HepG2 (cell line): ENCODE results near the gene ZNF101. TPM values are rescaled to one million over a fixed set of nuclear protein-coding genes. Genes with fewer than 3 reads are reported as not detected.
"Not testable (repeated sequence)": the region's sequence is repeated elsewhere in the genome, so short reads cannot be mapped to it uniquely, and the experiment has no call there.

Source experiments
- ATAC-seq: fragments of 200-7000 bp; cut with Tn5 transposase; 3 replicates; pipeline ENCODE4 v1.9.1; 2020; ENCODE audit warnings: mild to moderate bottlenecking, moderate library complexity
- BruUV-seq: library from RNA; stranded (reverse); fragments of 400-500 nt; replicated peaks from 2 replicates; lab custom pipeline; 2021; lab: Mats Ljungman, UMichigan
- CTCF ChIA-PET: fragments of 300-600 bp; formaldehyde crosslinking; extraction: SDS; loops from one replicate; lab custom pipeline; 2021; ENCODE audit warnings: low total read pairs, inconsistent platforms, low intra/inter-chr PET ratio; lab: Yijun Ruan, JAX
- POLR2A ChIA-PET: fragments of 350-600 bp; sonication (Branson Sonifier 250); formaldehyde crosslinking; loops from one replicate; lab custom pipeline; 2020; ENCODE audit warnings: antibody characterized with exemption, inconsistent platforms; lab: Yijun Ruan, JAX
- DNase-seq: peaks from one replicate; pipeline ENCODE4 v3.0.0-alpha.2; 2015; ENCODE audit warnings: low spot score
- FAIRE-seq: peaks from 3 replicates; lab custom pipeline; 2011; peaks lifted over from hg19 to GRCh38; lab: Jason Lieb, UNC
- H2AFZ ChIP-seq: one replicate; pipeline ENCODE4 v1.6.1; 2011; ENCODE audit warnings: low read length, inconsistent platforms
- H3K27ac ChIP-seq: fragments of 300-600 bp; 3 replicates; pipeline ENCODE4 v1.8.0; 2011; ENCODE audit warnings: mixed run types, mild to moderate bottlenecking, mixed read lengths, low read length, inconsistent platforms; ENCODE audit not compliant: insufficient read depth; ENCODE audit errors: extremely low read length
- H3K27me3 ChIP-seq, 2 experiments: fragments of 200-600 bp in 1 of 2; 2 replicates in 1 of 2; 3 replicates in 1 of 2; pipeline versions ENCODE4 v1.6.0 to v1.8.0; 2011; ENCODE audit warnings: low read length in 2 of 2, mild to moderate bottlenecking in 2 of 2, moderate library complexity in 2 of 2, inconsistent platforms in 1 of 2; ENCODE audit not compliant: insufficient read depth in 2 of 2, control insufficient read depth in 1 of 2
- H3K36me3 ChIP-seq, 2 experiments: fragments of 200-600 bp in 1 of 2; replicated peaks in 1 of 2; 2 replicates in 1 of 2; 3 replicates in 1 of 2; pipeline versions ENCODE4 v1.5.1 to v1.8.0; 2011; ENCODE audit warnings: low read length in 2 of 2, inconsistent platforms in 1 of 2; ENCODE audit not compliant: insufficient read depth in 2 of 2, control insufficient read depth in 1 of 2
- H3K4me1 ChIP-seq: 2 replicates; pipeline ENCODE4 v1.5.1; 2012; ENCODE audit warnings: low read length, inconsistent platforms; ENCODE audit not compliant: insufficient read depth
- H3K4me2 ChIP-seq: 2 replicates; pipeline ENCODE4 v1.6.0; 2011; ENCODE audit warnings: low read depth, low read length, inconsistent platforms
- H3K4me3 ChIP-seq, 3 experiments: fragments of 200-600 bp in 1 of 3; sonication (generic), shearing (Covaris generic) in 1 of 3; replicated peaks in 1 of 3; 2 replicates each; pipeline ENCODE4 v1.5.1; 2011 to 2016; ENCODE audit warnings: low read length in 3 of 3, inconsistent platforms in 2 of 3, low read depth in 2 of 3, mild to moderate bottlenecking in 2 of 3, control low read depth in 1 of 3, mixed read lengths in 1 of 3; ENCODE audit not compliant: insufficient read depth in 1 of 3
- H3K79me2 ChIP-seq: one replicate; pipeline ENCODE4 v1.6.1; 2011; ENCODE audit warnings: low read length, inconsistent platforms; ENCODE audit not compliant: insufficient read depth
- H3K9ac ChIP-seq: 2 replicates; pipeline ENCODE4 v1.6.0; 2011; ENCODE audit warnings: mild to moderate bottlenecking, low read depth, low read length, inconsistent platforms; ENCODE audit not compliant: insufficient read depth
- H3K9me3 ChIP-seq: 2 replicates; pipeline ENCODE4 v1.5.1; 2012; ENCODE audit warnings: mild to moderate bottlenecking, low read length
- H4K20me1 ChIP-seq: 2 replicates; pipeline ENCODE4 v1.6.0; 2011; ENCODE audit warnings: inconsistent platforms, mild to moderate bottlenecking, low read length, moderate library complexity; ENCODE audit not compliant: insufficient read depth
- CREB1 ChIP-seq, 2 experiments: fragments of 450-650 bp in 1 of 2; IDR thresholded peaks; 2 replicates each; pipeline ENCODE4 v1.6.1; 2016 to 2017; ENCODE audit warnings: control low read depth in 1 of 2, mild to moderate bottlenecking in 1 of 2, missing compliant biosample characterization in 1 of 2, missing genetic modification characterization in 1 of 2
- FOSL2 ChIP-seq: sonication (generic); formaldehyde crosslinking; IDR thresholded peaks from 2 replicates; pipeline ENCODE4 v1.4.0; 2020; ENCODE audit warnings: missing genetic modification reagents
- IRX3 ChIP-seq: sonication (generic); formaldehyde crosslinking; IDR thresholded peaks from 2 replicates; pipeline ENCODE4 v1.8.1; 2023; ENCODE audit warnings: mild to moderate bottlenecking, low read depth, missing genetic modification reagents, borderline replicate concordance
- TRIM24 ChIP-seq: sonication (generic); formaldehyde crosslinking; IDR thresholded peaks from 2 replicates; pipeline ENCODE4 v1.8.0; 2022; ENCODE audit warnings: mild to moderate bottlenecking, missing genetic modification reagents
- ZNF788 ChIP-seq: sonication (generic); formaldehyde crosslinking; IDR thresholded peaks from 2 replicates; pipeline ENCODE4 v1.5.0; 2020; ENCODE audit warnings: mild to moderate bottlenecking, missing genetic modification reagents, borderline replicate concordance
- WGBS: methylation state at CpG from one replicate; pipeline ENCODE4 v1.1.6; 2017; ENCODE audit warnings: low lambda C conversion rate; 5-methylcytosine and 5-hydroxymethylcytosine counted together
- in situ Hi-C: cut with HindIII; loops from 2 replicates; pipeline ENCODE4 v1.10.0; 2017; ENCODE audit warnings: low pct_unique_long_range_greater_than_20kb; ENCODE audit not compliant: extremely low pct_ligation_motif_present
- intact Hi-C: fragments of 100-400 bp; cut with micrococcal nuclease; formaldehyde crosslinking; loops from one replicate; pipeline ENCODE4 v1.10.0; 2022; ENCODE audit not compliant: unreplicated experiment
- polyA plus RNA-seq, 8 experiments: library from polyadenylated mRNA; depleted of rRNA in 3 of 8; stranded (reverse) in 7 of 8; unstranded in 1 of 8; fragments of >200 nt; fragmentation: Illumina TruSeq in 4 of 8; extraction: Trizol in 4 of 8; gene quantifications; 2 replicates each; pipeline versions ENCODE4 v1.2.1 to v1.2.3, GENCODE V29; 2011 to 2016; ENCODE audit warnings: low read depth in 4 of 8, missing spikeins in 1 of 8, mixed read lengths in 1 of 8; ENCODE audit not compliant: insufficient read depth in 1 of 8
- total RNA-seq, 5 experiments: library from RNA; depleted of rRNA; stranded (reverse); fragments of >200 nt; fragmentation: Illumina TruSeq; extraction: Trizol; gene quantifications; 2 replicates each; pipeline ENCODE4 v1.2.3, GENCODE V29; 2016; ENCODE audit warnings: low read depth in 1 of 5
- TF ChIP-seq, protein P1 (sequence below): sonication (generic); formaldehyde crosslinking; IDR thresholded peaks from 2 replicates; pipeline ENCODE4 v1.4.0; 2020; ENCODE audit warnings: mild to moderate bottlenecking, low read depth, missing genetic modification reagents
- TF ChIP-seq, protein P2 (sequence below), 2 experiments: sonication (generic) in 1 of 2; formaldehyde crosslinking in 1 of 2; IDR thresholded peaks; 2 replicates each; pipeline versions ENCODE4 v1.4.0 to v1.6.1; 2018 to 2020; ENCODE audit warnings: missing genetic modification reagents in 2 of 2, borderline replicate concordance in 1 of 2, low read depth in 1 of 2, mild to moderate bottlenecking in 1 of 2, missing biosample characterization in 1 of 2
- TF ChIP-seq, protein P3 (sequence below): sonication (generic); formaldehyde crosslinking; IDR thresholded peaks from 2 replicates; pipeline ENCODE4 v1.8.0; 2022; ENCODE audit warnings: missing genetic modification reagents, mild to moderate bottlenecking, inconsistent platforms, borderline replicate concordance
- TF ChIP-seq, protein P4 (sequence below): sonication (generic); formaldehyde crosslinking; IDR thresholded peaks from 2 replicates; pipeline ENCODE4 v1.4.0; 2020; ENCODE audit warnings: mild to moderate bottlenecking, missing genetic modification reagents

The ZNF101 gene
- total and polyA plus RNA-seq, 2 of the 13 experiments (the other 11 are each of a cell fraction or from before 2014, with no cell fraction given): 12.9 to 28.9 TPM

DNA sequence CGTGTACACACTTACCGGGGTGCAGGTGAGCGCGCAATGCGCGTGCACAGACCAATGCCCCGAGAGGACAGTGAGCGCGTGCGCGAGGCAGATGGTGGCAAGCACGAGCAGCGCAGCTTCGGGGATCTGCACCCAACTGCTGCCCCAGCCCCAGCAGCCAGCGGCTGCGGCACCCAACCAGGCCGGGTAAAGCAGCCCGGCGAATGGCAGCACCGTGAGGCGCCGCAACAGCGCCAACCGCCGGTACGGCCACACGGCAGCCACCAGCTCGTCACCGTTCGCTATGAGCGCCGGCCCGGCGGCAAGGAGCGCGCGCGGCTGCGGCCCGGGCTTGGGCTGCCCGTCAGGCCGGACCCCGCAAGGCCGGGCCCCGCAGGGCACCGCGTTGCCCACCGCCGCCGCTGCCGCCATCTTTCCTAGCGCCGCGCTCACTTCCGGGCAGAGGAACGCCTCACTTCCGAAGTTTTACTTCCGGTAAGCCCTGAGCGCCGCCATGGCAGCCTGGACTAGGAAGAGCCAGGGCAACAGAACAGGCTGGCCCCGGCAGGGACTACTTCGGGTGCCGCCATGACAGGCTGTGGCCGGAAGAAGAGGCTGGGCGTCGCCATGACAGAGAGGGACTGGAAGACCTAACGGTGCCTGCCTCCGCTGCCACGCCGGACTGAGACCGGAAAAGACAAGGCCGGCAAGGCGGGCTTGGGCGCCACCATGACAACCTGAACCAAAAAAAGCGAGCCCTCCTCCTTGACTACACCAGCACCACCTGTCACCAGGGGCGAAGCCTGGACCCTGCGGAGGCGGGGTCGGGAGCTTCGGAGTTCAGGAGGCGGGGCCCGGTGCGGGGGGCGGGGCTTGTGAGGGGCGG, 5.2 kb upstream of the ZNF101 start, which contains the start of gene ATP13A1 (continued):
- TF ChIP-seq FOSL2 (CRISPR knock-in tag) (peak; percentile 28; the same call in 1 of the 2 replicates), CREB1 (IDR thresholded peaks at IDR 0.05) (peak; percentile 43; the same call in 1 of the 2 replicates), CREB1 (CRISPR knock-in tag; IDR thresholded peaks at IDR 0.05) (peak; percentile 57; the same call in 1 of the 2 replicates), IRX3 (CRISPR knock-in tag) (peak; percentile 85; the same call in 1 of the 2 replicates), ZNF788 (peak; percentile 65; the same call in 1 of the 2 replicates), TRIM24 (CRISPR knock-in tag) (no peak)
- TF ChIP-seq, protein P1, sequence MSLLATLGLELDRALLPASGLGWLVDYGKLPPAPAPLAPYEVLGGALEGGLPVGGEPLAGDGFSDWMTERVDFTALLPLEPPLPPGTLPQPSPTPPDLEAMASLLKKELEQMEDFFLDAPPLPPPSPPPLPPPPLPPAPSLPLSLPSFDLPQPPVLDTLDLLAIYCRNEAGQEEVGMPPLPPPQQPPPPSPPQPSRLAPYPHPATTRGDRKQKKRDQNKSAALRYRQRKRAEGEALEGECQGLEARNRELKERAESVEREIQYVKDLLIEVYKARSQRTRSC: 0 out of 2 replicates have a peak, but pooled peaks have one; percentile 23
- TF ChIP-seq, protein P2, sequence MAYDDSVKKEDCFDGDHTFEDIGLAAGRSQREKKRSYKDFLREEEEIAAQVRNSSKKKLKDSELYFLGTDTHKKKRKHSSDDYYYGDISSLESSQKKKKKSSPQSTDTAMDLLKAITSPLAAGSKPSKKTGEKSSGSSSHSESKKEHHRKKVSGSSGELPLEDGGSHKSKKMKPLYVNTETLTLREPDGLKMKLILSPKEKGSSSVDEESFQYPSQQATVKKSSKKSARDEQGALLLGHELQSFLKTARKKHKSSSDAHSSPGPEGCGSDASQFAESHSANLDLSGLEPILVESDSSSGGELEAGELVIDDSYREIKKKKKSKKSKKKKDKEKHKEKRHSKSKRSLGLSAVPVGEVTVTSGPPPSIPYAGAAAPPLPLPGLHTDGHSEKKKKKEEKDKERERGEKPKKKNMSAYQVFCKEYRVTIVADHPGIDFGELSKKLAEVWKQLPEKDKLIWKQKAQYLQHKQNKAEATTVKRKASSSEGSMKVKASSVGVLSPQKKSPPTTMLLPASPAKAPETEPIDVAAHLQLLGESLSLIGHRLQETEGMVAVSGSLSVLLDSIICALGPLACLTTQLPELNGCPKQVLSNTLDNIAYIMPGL (CRISPR knock-in tag; IDR thresholded peaks at IDR 0.05; ENCODE audit: borderline replicate concordance in 1 of 2, low read depth in 1 of 2): peak in 1 of 2 experiments; percentile 12; a peak in 1 of 4 replicates
- TF ChIP-seq, protein P3, sequence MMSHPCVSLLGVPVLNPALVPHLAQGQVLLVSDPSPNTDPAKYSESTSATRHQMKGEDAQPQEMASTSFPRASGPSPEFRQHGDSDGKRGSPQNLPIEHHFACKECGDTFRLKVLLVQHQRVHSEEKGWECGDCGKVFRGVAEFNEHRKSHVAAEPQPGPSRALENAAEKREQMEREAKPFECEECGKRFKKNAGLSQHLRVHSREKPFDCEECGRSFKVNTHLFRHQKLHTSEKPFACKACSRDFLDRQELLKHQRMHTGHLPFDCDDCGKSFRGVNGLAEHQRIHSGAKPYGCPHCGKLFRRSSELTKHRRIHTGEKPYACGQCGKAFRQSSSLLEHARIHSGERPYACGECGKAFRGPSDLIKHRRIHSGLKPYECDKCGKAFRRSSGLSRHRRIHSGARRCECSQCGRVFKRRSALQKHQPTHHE: 0 out of 2 replicates have a peak, but pooled peaks have one; percentile 43
- TF ChIP-seq, protein P4, sequence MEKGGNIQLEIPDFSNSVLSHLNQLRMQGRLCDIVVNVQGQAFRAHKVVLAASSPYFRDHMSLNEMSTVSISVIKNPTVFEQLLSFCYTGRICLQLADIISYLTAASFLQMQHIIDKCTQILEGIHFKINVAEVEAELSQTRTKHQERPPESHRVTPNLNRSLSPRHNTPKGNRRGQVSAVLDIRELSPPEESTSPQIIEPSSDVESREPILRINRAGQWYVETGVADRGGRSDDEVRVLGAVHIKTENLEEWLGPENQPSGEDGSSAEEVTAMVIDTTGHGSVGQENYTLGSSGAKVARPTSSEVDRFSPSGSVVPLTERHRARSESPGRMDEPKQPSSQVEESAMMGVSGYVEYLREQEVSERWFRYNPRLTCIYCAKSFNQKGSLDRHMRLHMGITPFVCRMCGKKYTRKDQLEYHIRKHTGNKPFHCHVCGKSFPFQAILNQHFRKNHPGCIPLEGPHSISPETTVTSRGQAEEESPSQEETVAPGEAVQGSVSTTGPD (CRISPR knock-in tag): peak; percentile 55; the same call in 1 of the 2 replicates

DNA sequence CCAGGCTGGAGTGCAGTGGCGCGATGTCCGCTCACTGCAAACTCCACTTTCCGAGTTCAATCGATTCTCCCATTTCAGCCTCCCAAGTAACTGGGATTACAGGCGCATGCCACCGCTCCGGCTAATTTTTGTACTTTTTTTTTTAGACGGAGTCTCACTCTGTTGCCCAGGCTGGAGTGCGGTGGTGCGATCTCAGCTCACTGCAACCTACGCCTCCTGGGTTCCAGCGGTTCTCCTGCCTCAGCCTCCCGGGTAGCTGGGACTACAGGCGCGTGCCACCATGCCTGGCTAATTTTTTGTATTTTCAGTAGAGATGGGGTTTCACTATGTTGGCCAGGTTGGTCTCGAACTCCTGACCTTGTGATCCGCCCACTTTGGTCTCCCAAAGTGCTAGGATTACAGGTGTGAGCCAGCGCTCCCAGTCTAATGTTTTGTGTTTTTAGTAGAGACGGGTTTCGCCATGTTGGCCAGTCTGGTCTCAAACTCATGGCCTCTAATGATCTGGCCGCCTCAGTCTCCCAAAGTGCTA, 3.2 kb upstream of the ZNF101 start:
- BruUV-seq, in situ Hi-C loops: not testable (repeated sequence)

More for the DNA sequence above, 3.2 kb upstream of the ZNF101 start:
- POLR2A ChIA-PET, H3K9ac ChIP-seq, H3K9me3 ChIP-seq, FAIRE-seq, H3K4me3 ChIP-seq, H3K4me2 ChIP-seq, H2AFZ ChIP-seq, intact Hi-C loops, H3K27ac ChIP-seq, H3K27me3 ChIP-seq, ATAC-seq, H3K36me3 ChIP-seq, CTCF ChIA-PET, DNase-seq: not testable (repeated sequence)
- H3K4me1 ChIP-seq: peaks cover 52% of the 10 kb centered on the region
- 97% methylated on average over 22 of the region's 22 CpGs for WGBS
- H3K79me2 ChIP-seq: peaks cover 40% of the 10 kb centered on the region
- H4K20me1 ChIP-seq: peaks cover 21% of the 10 kb centered on the region
